HEK293 (cell line): ENCODE data around the gene ESRRA.

ENCODE experiments used
- CTCF ChIA-PET: fragments of 350-600 bp; formaldehyde crosslinking; extraction: SDS; loops from one replicate; lab custom pipeline; 2021; ENCODE audit warnings: antibody characterized with exemption; lab: Yijun Ruan, JAX
- POLR2A ChIA-PET: fragments of 300-600 bp; formaldehyde crosslinking; extraction: SDS; loops from one replicate; lab custom pipeline; 2020; ENCODE audit warnings: antibody characterized with exemption, inconsistent platforms; lab: Yijun Ruan, JAX
- H3K27ac ChIP-seq: fragments of 200-500 bp; sonication (Bioruptor generic); 2 replicates; pipeline ENCODE4 v1.5.1; 2014; ENCODE audit warnings: low read depth, low read length, control low read depth, inconsistent platforms; ENCODE audit errors: extremely low read depth
- H3K36me3 ChIP-seq, 2 experiments: fragments of 200-500 bp in 1 of 2; sonication (Bioruptor generic) in 1 of 2; 1 replicate in 1 of 2; 2 replicates in 1 of 2; pipeline ENCODE4 v1.5.1; 2014 to 2017; ENCODE audit warnings: inconsistent platforms in 2 of 2, low read length in 2 of 2; ENCODE audit not compliant: control insufficient read depth in 2 of 2, insufficient read depth in 1 of 2
- H3K4me1 ChIP-seq: fragments of 200-500 bp; sonication (Bioruptor generic); 2 replicates; pipeline ENCODE4 v1.5.1; 2014; ENCODE audit warnings: mild to moderate bottlenecking, low read length, inconsistent platforms; ENCODE audit not compliant: control insufficient read depth, insufficient read depth
- H3K4me3 ChIP-seq: 2 replicates; pipeline ENCODE4 v1.5.1; 2011; ENCODE audit warnings: low read depth, mild to moderate bottlenecking, control low read depth, low read length, moderate library complexity
- H3K9me3 ChIP-seq: fragments of 200-500 bp; sonication (Bioruptor generic); 2 replicates; pipeline ENCODE4 v1.5.1; 2014; ENCODE audit warnings: low read depth, low read length, inconsistent platforms; ENCODE audit not compliant: control insufficient read depth, insufficient read depth
- ELK4 ChIP-seq: IDR thresholded peaks from 2 replicates; pipeline ENCODE4 v1.6.1; 2011; ENCODE audit warnings: mild to moderate bottlenecking, low read depth, low read length, borderline replicate concordance
- HIC1 ChIP-seq: fragments of 450-650 bp; formaldehyde crosslinking; IDR thresholded peaks from 2 replicates; pipeline ENCODE4 v1.5.1; 2016; ENCODE audit warnings: missing biosample characterization, missing genetic modification characterization
- SP7 ChIP-seq: fragments of 450-650 bp; formaldehyde crosslinking; IDR thresholded peaks from 2 replicates; pipeline ENCODE4 v1.5.1; 2016; ENCODE audit warnings: missing biosample characterization, missing genetic modification characterization
- YY1 ChIP-seq: fragments of 450-650 bp; formaldehyde crosslinking; IDR thresholded peaks from 2 replicates; pipeline ENCODE4 v1.5.1; 2018; ENCODE audit warnings: missing biosample characterization, missing genetic modification characterization
- ZNF2 ChIP-seq: fragments of 450-650 bp; formaldehyde crosslinking; IDR thresholded peaks from 2 replicates; pipeline ENCODE4 v1.5.1; 2016; ENCODE audit warnings: missing biosample characterization, missing genetic modification characterization
- ZNF274 ChIP-seq, 2 experiments: fragments of 200-500 bp in 1 of 2; fragments of 450-650 bp in 1 of 2; sonication (Bioruptor generic) in 1 of 2; formaldehyde crosslinking in 1 of 2; IDR thresholded peaks; 2 replicates each; pipeline versions ENCODE4 v1.5.1 to v1.6.1; 2014 to 2016; ENCODE audit warnings: borderline replicate concordance in 1 of 2, inconsistent platforms in 1 of 2, low read length in 1 of 2, missing biosample characterization in 1 of 2, missing genetic modification characterization in 1 of 2
- ZNF292 ChIP-seq: fragments of 450-650 bp; formaldehyde crosslinking; IDR thresholded peaks from 2 replicates; pipeline ENCODE4 v1.5.1; 2016; ENCODE audit warnings: low read depth, missing biosample characterization, missing genetic modification characterization, borderline replicate concordance
- ZNF426 ChIP-seq: fragments of 450-650 bp; formaldehyde crosslinking; IDR thresholded peaks from 2 replicates; pipeline ENCODE4 v1.5.1; 2017; ENCODE audit warnings: missing biosample characterization, missing genetic modification characterization, mild to moderate bottlenecking, inconsistent platforms, moderate library complexity
- ZNF561 ChIP-seq: fragments of 450-650 bp; IDR thresholded peaks from 2 replicates; pipeline ENCODE4 v1.5.1; 2018; ENCODE audit warnings: missing biosample characterization, missing genetic modification characterization, borderline replicate concordance
- ZNF571 ChIP-seq: fragments of 450-650 bp; formaldehyde crosslinking; IDR thresholded peaks from 2 replicates; pipeline ENCODE4 v1.5.0; 2017; ENCODE audit warnings: missing biosample characterization, missing genetic modification characterization
- ZNF585B ChIP-seq: fragments of 450-650 bp; formaldehyde crosslinking; IDR thresholded peaks from 2 replicates; pipeline ENCODE4 v1.5.1; 2016; ENCODE audit warnings: missing biosample characterization, missing genetic modification characterization
- ZNF792 ChIP-seq: fragments of 450-650 bp; formaldehyde crosslinking; IDR thresholded peaks from 2 replicates; pipeline ENCODE4 v1.5.1; 2016; ENCODE audit warnings: missing biosample characterization, missing genetic modification characterization
- ZNF830 ChIP-seq: fragments of 450-650 bp; IDR thresholded peaks from 2 replicates; pipeline ENCODE4 v1.5.0; 2018; ENCODE audit warnings: missing biosample characterization, missing genetic modification characterization, low read depth, mild to moderate bottlenecking, moderate library complexity
- TF ChIP-seq, protein P1 (sequence below): fragments of 450-650 bp; formaldehyde crosslinking; IDR thresholded peaks from 2 replicates; pipeline ENCODE4 v1.5.1; 2016; ENCODE audit warnings: missing biosample characterization, missing genetic modification characterization, borderline replicate concordance

The ESRRA gene

GRCh38 chr11:64288353-64288750 is 17.0 kb upstream of the ESRRA start:
- TF ChIP-seq YY1 (no peak), ZNF585B (no peak), ELK4 (no peak), SP7 (tag by site-specific recombination) (no peak), ZNF292 (tag by site-specific recombination) (no peak), ZNF426 (tag by site-specific recombination) (no peak), ZNF830 (no peak), ZNF274 (IDR thresholded peaks at IDR 0.05; ENCODE audit: low read length) (no peak), ZNF274 (tag by site-specific recombination; IDR thresholded peaks at IDR 0.05; ENCODE audit: borderline replicate concordance) (no peak), ZNF792 (tag by site-specific recombination) (no peak)
- TF ChIP-seq, protein P1, sequence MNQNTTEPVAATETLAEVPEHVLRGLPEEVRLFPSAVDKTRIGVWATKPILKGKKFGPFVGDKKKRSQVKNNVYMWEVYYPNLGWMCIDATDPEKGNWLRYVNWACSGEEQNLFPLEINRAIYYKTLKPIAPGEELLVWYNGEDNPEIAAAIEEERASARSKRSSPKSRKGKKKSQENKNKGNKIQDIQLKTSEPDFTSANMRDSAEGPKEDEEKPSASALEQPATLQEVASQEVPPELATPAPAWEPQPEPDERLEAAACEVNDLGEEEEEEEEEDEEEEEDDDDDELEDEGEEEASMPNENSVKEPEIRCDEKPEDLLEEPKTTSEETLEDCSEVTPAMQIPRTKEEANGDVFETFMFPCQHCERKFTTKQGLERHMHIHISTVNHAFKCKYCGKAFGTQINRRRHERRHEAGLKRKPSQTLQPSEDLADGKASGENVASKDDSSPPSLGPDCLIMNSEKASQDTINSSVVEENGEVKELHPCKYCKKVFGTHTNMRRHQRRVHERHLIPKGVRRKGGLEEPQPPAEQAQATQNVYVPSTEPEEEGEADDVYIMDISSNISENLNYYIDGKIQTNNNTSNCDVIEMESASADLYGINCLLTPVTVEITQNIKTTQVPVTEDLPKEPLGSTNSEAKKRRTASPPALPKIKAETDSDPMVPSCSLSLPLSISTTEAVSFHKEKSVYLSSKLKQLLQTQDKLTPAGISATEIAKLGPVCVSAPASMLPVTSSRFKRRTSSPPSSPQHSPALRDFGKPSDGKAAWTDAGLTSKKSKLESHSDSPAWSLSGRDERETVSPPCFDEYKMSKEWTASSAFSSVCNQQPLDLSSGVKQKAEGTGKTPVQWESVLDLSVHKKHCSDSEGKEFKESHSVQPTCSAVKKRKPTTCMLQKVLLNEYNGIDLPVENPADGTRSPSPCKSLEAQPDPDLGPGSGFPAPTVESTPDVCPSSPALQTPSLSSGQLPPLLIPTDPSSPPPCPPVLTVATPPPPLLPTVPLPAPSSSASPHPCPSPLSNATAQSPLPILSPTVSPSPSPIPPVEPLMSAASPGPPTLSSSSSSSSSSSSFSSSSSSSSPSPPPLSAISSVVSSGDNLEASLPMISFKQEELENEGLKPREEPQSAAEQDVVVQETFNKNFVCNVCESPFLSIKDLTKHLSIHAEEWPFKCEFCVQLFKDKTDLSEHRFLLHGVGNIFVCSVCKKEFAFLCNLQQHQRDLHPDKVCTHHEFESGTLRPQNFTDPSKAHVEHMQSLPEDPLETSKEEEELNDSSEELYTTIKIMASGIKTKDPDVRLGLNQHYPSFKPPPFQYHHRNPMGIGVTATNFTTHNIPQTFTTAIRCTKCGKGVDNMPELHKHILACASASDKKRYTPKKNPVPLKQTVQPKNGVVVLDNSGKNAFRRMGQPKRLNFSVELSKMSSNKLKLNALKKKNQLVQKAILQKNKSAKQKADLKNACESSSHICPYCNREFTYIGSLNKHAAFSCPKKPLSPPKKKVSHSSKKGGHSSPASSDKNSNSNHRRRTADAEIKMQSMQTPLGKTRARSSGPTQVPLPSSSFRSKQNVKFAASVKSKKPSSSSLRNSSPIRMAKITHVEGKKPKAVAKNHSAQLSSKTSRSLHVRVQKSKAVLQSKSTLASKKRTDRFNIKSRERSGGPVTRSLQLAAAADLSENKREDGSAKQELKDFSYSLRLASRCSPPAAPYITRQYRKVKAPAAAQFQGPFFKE: no peak
- CTCF ChIA-PET: interaction anchor here (1.2 to 1.6 kb wide), 2 partner anchors 8 to 17 kb away, joined by 3 to 7 read pairs; no protein-coding TSS in a partner anchor
- H3K9me3 ChIP-seq: no peaks in the 10 kb centered on the region
- H3K4me1 ChIP-seq: no peaks in the 10 kb centered on the region; the same call in 1 of the 2 replicates
- POLR2A ChIA-PET: interaction anchor here (0.6 kb wide), 1 partner anchor 17 kb away, joined by 3 read pairs; no protein-coding TSS in a partner anchor
- H3K36me3 ChIP-seq: peaks cover 0 to 25% of the 10 kb centered on the region in 2 experiments; a peak in 1 of 3 replicates
- no peak overlapping the region for H3K27ac ChIP-seq
- no peak overlapping the region for H3K4me3 ChIP-seq

- Histone ChIP-seq H3K27ac (no peak overlapping the region), H3K9me3 (no peaks in the 10 kb centered on the region), H3K4me1 (no peaks in the 10 kb centered on the region; the same call in 1 of the 2 replicates), H3K4me3 (no peak overlapping the region)
- CTCF ChIA-PET: interaction anchor here (0.6 to 1.7 kb wide), 6 partner anchors 8 to 66 kb away, joined by 3 to 11 read pairs (median 6); no protein-coding TSS in a partner anchor
- POLR2A ChIA-PET: interaction anchor here (0.6 to 1.0 kb wide), 3 partner anchors 14 to 85 kb away, joined by 3 read pairs; no protein-coding TSS in a partner anchor
- TF ChIP-seq ZNF2 (no peak), HIC1 (tag by site-specific recombination) (peak; percentile 12; the same call in 1 of the 2 replicates), ZNF571 (no peak), ZNF561 (tag by site-specific recombination) (no peak)
- TF ChIP-seq, all 188 proteins: peak for 1
- H3K36me3 ChIP-seq: peaks cover 0 to 24% of the 10 kb centered on the region in 2 experiments; a peak in 1 of 3 replicates
These were observed 16.2 kb upstream of the ESRRA start for GRCh38 chr11:64289002-64289564.
